CD4-positive, alpha-beta T cell treated with Interleukin-4 for 4 hours (primary cell): ENCODE results near the gene C1orf74.

ENCODE experiments used
- DNase-seq: peaks from one replicate; pipeline ENCODE4 v3.0.0-alpha.2; 2020

The C1orf74 gene

DNA sequence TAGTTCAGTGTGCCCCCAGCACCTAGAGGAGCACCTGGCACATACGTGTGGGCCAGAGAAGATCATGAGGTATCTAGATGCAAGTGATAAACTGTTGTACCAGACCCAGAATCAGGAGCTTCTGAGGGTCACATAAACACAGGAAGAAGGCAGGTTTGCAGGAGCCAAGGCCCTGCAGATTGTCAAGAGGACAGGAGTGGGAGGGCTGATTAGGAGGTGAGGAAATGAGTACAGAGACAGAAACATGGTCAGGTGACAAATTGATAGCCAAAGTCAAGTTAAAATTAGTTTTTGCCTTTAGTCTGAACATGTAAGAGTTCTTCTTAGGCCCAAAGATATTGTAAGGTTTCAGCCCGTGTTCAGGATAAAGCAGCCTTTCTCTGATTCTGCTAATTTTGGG is 42.5 kb downstream of the C1orf74 start:
- DNase-seq = no peak

DNA sequence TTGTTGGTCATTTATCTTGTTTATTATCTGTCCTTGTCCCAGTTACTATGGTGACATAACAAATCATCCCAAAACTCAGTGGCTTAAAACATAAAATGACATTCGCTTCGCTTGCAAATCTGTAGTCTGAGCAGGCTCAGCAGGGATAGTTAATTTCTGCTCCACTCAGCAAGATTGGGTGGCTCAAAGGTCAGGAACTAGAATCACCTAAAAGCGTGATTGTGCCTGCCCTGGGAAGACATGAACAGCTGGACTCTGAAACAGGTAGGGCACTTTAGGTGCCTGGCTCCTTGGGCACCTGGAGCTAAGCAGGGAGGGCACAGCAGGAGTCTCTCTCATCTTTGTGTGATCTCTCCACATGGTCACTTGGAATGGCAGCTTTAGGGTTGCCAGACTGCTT is 43.2 kb downstream of the C1orf74 start:
- DNase-seq = no peak

DNA sequence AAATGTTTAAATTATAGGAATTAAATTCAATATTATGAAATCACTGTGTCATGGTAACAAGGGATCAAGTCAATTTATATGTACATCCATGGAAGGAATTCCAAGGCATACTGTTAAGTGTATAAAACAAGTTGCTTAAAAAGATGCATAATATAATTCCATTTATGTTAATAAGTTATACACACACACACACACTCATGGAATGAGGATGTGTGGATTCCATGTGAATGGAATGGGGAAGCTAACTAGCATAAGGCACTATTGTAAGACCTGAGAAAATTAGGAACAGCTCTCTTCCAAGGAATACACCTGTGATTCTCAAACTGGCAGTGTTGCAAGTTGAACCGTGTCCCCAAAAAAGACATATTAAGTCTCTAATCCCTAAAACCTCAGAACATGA is 46.1 kb downstream of the C1orf74 start:
- no peak for DNase-seq

DNA sequence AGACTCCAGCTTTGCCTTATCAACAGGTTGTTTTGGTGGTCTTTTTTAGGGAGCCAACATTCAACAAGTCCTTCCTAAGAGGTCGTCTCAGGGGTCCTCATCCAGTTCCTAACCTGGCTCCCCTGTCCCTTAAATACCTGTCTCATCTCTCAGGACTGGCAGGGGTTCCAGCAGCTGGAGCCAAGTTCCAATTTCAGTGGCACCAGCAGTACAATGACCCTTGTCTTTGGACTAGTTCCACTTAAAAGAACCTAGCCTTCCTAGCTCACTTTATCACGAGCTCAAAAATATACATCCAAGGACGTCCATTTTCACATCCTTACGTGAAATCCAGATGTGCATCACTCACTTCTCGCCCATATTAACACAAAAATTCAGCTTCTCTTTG is 47.2 kb downstream of the C1orf74 start:
- DNase-seq = no peak

DNA sequence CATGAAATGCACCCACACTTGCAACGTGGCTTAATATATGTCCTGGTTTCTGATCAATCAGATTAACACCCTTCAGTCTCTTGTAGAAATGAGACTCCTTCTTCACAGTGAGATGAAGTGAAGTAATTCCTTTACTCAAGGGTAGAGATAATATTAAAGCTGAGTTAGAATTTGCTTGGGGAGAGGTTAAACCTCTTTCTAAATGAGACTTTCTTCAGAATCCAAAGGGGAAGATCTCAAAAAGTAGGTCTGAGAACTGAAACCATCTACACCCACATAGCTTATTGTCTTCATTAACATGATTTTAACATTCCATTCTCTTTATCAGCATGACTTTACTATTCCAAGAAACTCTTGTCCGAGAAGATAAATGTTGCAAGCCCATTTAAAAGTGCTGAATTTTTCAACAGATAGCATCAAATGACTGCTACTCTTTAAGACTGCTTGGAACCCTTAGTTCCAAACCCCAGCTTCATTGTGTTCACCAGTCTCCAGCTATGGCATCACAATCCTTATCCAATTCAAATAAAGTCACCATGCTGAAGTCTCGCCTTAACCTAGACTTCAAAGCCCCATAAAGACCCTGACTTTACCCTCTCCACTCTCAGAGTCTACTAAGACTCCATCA is 47.8 kb downstream of the C1orf74 start:
- DNase-seq = no peak

DNA sequence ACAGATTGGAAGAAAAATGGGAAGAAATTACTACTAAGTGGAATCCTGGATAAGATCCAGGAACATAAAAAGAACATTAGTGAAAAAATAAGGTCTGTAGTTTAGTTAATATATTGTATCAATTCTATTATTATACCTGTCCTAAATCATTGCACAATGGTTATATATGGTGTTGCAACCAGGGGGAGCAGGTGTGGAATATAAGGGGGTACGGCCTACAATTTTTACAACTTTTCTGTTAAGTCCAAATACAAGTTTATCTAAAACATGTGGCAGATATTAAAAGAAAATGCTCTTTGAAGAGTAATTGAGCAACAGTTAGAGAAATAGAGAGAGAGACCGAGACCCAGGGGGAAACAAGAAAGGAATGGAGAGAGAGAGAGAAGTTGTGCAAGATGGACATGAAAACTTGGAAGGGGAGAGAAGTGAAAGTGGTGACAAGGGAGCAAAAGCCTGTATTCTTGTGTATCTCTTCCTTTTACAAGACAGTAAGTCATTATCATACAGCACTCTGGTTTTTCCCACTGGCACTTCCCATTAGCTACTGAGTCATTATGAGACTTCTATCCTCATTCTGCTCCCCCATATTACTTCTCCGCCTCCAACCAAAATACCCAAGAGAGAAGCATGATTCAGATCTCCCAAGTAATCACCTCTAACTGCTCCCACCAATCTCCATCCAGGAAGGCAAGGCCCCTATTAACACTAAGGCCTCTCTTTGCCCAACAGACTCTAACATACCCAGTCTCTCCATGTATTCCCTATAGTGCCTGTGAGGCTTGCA is 50.8 kb downstream of the C1orf74 start:
- no peak for DNase-seq

DNA sequence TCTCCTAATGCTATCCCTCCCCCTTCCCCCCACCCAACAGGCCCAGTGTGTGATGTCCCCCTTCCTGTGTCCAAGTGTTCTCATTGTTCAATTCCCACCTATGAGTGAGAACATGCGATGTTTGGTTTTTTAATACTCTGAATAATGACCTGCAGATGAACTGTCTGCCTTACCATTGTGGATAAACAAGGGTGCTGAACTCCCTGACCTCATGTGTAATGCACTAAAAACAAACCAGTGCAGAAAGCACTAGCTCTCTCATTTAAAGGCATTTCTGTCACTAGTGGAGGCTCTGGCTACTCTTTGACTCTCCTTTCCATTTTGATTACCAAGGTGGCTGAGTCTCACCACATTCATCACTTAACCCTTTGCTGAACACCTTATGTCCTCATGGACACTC is 51.6 kb downstream of the C1orf74 start:
- no peak for DNase-seq

DNA sequence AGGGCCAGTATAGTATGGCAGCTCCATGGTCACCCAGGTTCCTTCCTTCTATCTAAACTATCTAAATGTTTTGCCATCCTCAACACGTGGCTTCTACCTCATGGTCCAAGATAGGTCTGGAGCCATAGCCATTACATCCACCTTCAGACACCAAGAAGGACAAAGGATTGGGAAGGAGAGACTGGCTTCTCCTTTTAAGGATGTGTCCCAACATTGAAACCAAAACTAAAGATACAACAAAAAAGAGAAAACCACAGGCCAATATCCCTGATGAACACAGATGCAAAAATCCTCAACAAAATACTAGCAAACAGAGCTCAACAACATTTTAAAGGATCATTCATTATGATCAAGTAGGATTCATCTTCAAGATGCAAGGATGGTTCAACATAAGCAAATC is 54.9 kb downstream of the C1orf74 start:
- DNase-seq = no peak
